H4 (cell line): Measurements from ENCODE around the gene ATOH1. TPM values are rescaled to one million over a fixed set of nuclear protein-coding genes. Genes with fewer than 3 reads are reported as not detected.

Experiments used
- DNase-seq: peaks from one replicate; pipeline ENCODE4 v3.0.0-alpha.2; 2015; ENCODE audit warnings: low spot score
- total RNA-seq: library from RNA; depleted of rRNA; stranded (reverse); fragments of >200 nt; shearing (Covaris generic); gene quantifications from 2 replicates; pipeline ENCODE4 v1.2.3, GENCODE V29; 2014; rRNA removed

ATOH1 gene, protein sequence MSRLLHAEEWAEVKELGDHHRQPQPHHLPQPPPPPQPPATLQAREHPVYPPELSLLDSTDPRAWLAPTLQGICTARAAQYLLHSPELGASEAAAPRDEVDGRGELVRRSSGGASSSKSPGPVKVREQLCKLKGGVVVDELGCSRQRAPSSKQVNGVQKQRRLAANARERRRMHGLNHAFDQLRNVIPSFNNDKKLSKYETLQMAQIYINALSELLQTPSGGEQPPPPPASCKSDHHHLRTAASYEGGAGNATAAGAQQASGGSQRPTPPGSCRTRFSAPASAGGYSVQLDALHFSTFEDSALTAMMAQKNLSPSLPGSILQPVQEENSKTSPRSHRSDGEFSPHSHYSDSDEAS
- total RNA-seq: not detected in 2 replicates

DNA sequence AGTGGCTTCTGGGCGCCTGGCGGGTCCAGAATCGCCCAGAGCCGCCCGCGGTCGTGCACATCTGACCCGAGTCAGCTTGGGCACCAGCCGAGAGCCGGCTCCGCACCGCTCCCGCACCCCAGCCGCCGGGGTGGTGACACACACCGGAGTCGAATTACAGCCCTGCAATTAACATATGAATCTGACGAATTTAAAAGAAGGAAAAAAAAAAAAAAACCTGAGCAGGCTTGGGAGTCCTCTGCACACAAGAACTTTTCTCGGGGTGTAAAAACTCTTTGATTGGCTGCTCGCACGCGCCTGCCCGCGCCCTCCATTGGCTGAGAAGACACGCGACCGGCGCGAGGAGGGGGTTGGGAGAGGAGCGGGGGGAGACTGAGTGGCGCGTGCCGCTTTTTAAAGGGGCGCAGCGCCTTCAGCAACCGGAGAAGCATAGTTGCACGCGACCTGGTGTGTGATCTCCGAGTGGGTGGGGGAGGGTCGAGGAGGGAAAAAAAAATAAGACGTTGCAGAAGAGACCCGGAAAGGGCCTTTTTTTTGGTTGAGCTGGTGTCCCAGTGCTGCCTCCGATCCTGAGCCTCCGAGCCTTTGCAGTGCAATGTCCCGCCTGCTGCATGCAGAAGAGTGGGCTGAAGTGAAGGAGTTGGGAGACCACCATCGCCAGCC is at the start of gene ATOH1:
TSS of gene ATOH1 (plus strand) at position 422 of the 663 bp plus-strand sequence. CDS start at position 596, 174 bp downstream.
- peak; percentile 39 for DNase-seq

DNA sequence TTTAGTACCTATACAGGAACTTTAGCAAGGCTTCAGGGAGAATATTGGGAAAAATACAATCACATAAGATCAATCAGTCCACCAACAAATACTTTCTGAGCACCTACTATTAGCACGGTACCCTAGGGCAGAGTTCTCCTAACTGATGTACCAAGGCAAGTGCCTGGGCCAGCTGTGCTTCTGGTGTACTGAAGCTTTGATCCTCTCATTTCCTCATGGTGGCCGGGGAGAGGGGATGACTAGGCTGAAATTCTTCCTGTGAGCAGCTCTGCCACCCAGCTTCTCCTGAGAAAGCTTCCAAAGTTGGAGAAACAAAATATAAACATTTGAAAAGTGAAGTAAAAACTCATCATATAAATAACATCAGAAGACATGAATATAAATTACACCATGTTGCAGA is 49.3 kb upstream of the ATOH1 start:
- DNase-seq: peak; percentile 41

DNA sequence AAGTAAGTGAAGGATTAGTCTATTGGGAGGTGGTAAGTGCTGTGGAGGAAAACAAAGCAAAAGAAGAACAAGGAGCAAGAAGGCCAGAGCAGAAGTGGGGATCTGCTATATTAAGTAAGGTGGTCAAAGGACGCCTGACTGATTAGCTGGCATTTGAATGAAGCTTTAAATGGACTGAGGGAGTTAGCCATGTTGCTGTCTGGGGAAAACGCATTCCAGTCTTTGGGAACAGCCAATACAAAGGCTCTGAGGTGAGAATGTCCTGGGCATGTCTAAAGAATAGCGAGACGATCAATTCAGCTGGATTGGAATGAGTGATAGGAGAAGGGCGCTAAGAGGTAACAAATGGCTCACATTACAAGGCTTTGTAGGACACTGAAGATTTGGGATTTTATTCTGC is 48.5 kb upstream of the ATOH1 start:
- DNase-seq: no peak

DNA sequence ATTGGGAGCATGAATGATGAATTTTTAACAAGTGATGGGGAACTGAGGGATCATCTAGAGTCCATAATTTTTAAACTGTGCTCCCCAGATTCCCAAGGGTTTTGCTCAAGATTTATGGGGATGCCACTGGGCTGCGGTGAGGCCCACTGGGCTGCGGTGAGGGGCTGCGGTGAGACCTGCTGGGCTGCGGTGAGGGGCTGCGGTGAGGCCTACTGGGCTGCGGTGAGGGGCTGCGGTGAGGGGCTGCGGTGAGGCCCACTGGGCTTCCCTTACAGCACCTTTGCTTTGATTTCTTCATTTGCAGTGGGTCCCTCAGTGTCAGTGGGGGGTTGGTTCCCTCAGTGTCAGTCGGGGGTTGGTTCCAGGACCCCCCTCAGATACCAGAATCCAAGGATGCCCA is 47.4 kb upstream of the ATOH1 start:
- no peak for DNase-seq

DNA sequence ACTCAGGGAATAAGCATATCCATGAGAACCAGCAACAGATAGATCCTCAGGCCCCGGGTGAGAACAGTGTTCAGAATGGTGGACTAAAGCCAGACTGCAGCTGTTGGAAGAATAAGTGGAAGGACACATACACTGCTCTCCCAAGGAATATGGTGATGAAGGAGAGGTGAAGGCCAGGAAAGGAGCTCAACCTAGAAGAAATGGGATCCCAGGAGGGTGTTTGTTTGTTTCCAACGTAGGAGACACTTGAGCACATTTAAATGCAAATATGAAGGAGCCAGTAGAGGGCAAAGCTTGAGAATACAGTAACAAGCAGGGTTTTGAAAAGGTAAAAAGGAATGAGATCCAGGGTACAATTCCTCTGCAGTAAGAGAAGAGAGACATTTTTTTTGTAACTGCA is 42.4 kb upstream of the ATOH1 start:
- no peak for DNase-seq

DNA sequence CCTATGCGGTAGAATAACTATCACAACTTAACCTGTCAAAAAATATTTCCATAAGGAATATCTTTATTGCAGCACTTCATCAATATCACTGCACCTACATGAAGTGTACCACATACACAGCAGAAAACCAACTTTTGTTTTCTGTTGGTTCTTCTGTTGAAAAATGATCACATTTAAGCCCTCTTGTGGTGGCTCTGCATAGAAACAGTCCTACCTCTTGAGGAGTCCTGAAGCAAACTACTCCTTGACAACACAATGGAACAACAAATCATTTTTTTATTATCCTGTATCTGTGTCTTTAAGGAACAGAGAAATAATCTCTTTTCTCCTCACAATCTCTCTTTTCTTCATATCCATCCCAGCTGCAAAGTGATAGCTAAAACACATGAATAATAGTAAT is 39.8 kb upstream of the ATOH1 start:
- peak; percentile 38 for DNase-seq

DNA sequence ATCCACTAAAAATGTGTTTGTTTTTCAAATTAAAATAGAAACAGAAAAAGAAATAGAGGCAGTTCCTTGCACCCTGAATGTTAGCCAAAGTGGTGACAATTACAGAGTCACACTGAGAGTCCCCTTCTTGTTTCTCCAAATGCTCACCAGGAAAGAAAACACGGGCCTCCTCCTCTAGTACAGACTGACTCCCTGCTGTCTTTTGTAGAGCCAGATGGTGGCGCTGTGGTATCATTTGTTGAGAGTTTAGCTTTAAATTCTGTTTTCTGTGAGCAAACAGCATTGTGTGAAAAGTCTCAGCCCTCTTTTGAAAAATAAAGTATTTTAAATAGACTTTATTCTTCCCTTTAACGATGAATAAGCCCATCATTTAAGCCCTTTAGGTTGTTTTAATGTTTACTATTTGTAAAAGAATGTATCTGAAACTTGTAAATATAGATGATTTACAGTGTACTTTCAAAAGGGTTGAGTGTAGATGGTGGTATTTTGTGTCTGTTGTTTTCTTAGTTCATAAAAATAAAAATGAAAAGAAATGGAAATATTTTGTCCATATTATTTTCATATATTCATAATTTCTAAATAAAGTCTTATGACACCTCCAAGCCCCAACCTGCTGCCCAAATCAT is 36.9 kb upstream of the ATOH1 start:
- DNase-seq: peak; percentile 52

DNA sequence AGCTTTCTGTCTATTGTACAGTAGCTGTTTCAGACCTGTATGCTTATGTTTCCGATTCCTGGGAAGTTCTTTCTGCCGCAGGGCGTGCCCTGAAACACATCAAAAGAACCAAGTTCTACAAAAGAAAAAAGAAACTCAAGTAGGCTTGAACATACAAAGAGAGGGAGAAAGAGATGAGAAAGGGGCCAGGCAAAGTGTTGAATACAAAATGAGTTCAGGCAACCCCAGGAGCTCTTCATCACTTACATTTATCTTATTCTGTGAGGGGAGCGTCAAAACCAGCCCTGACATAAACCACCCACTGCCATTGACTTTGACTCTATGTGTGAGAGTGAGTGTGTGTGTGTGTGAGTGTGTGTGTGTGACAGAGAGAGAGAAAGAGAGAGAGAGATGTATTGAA is 26.5 kb upstream of the ATOH1 start:
- no peak for DNase-seq

DNA sequence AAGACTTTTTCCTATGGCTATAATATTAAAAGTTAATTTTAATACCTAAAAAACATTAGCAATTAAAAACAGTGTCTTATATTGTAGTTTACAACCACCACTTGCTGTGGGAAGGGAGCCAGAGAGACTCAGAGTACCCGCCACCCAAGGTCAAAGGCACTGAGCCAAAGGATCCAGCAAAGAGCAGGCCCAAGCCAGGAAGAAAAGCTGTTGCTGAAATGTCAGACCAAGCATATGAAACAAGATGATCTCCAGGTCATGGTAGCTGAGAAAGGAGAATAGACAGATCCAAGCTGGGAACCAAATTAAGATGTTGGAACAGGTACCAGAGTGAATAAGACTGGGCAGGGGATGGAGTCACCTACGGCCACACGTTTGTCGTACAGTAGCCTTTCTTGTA is 18.8 kb upstream of the ATOH1 start:
- no peak for DNase-seq

DNA sequence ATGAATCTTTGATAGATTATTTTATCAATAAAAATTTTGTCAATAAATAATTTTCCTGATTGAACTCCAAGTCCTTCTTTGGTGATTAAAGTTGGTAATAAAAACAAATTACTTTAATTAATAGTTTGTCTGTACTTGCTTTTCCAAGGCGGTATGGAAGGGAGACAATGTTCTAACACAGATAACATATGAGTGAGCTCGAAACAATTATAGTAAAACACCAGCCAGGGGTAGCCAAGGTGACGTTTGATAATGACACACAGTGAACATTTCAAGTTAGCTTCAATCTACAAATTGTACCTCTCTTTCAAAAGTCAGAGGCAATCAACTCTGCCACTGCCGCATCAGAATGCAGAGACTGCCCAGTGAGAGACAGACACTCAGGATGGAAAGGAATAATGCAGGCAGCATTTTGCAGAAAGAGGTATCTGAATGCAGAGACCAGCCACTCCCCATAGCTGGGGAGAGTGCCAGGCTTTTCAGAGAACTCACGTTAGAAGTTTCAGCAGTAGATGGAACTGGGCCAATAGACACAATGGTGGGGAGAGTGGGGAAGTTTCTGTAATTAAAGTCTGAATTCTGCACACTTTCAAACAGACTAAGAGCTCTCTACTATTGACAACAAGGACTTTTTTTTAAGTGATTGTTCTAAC is 18.1 kb upstream of the ATOH1 start:
- peak; percentile 11 for DNase-seq

DNA sequence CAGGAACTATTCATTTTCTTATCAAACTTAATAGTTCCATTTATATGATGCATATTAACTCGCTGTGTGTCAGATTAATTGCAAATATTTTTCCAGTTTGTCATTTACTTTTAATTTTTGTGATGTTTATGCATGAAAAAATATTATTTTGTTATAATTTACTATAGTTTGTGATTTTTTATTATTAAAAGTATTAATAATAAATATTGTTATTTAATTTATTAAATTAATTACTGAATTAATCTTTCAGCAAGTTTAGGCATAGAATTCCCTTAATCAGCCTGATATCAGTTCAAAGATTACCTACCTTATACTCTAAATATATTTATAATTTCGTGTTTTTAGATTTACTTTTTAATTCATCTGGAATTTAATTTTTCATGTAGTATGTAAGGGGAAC is 15.5 kb upstream of the ATOH1 start:
- no peak for DNase-seq

DNA sequence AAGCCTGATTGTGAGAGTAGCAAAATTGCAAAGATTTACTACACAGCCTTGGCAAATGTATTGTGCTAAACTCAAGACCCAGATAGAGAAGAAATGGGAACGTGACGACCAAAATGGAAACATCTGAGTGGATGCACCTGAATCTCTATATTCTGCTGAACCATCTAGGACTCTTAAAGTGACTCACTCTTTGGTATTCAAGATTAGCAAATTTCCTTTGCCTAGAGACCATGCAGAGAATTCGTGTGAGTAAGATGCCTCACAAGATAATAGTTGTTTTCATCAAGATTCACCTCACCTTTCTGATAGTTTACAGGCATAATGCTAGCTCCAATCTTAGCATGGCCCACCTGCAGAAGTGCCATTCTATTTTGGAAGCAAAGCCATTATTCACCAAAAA is 14.4 kb upstream of the ATOH1 start:
- DNase-seq: no peak

DNA sequence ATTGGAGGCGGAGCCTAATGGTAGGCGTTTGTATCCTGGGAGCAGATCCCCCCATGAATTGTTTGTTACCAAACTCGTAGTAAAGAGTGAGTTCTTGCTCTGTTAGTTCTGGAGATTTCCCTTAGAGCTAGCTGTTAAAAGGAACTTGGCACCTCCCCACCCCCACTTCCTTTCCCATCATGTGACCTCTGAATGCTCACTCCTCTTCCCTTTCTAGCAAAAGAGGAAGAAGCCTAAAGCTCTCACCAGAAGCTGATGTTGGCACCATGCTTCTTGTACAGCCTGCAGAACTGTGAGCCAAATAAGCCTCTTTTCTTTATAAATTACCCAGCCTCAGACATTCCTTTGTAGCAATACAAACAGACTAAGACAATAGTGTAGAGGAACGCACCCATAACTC is 13.8 kb upstream of the ATOH1 start:
- DNase-seq: no peak

DNA sequence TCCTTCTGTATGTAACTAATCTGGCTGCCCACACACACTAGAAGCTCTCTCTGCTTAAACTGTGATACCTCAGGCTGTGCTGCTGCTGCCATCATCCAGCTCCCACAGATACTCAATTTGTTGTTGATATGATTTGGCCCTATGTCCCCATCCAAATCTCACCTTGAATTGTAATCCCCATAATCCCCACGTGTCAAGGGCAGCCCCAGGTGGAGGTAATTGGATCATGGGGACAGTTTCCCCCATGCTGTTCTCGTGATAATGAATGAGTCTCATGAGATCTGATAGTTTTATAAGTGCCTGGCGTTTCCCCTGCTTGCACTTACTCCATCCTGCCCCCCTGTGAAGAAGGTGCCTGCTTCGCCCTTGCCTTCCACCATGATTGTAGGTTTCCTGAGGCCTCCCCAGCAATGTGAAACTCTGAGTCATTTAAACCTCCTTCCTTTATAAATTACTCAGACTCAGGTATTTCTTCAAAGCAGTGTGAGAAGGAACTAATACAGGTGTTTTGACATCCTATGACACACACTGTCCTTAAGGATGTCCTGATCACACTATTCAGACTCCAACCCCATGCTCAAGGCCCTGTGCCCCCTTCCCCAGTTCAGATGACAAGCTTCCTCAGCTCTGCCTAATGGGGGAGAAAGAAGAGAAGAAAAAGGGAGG is 2.9 kb upstream of the ATOH1 start:
- DNase-seq: no peak

DNA sequence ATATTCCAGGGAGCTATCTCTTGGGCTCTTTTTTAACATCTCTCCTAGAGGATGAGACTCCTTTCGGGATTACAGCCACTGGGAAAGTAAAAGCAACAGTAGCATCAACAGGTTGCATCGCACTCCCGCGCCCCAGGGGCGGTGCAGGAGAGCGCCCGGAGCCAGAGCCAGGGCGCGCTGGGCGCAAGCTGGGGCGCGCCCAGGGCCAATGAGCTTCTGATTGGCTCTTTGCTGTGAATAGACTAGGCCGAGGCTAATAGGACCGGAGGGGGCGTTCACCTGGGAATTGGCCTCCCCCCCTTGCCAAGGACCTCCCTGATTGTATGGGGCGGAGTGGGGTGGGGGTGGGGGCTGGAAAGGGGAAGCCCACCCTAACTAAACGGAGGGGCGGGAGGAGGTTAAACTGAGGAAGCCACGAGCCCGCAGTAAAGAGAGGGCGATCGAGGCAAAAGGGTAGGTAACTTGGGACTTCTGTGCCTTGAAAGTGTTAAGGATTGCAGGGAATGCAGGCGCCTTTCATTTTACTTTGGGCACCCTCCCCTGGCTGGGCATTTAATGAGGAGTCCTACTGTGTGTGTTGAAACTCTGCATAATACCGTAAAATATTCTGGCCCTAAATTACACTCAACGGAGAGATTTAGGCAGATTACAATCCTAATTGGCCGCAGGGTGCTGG is 1.1 kb upstream of the ATOH1 start:
- no peak for DNase-seq

DNA sequence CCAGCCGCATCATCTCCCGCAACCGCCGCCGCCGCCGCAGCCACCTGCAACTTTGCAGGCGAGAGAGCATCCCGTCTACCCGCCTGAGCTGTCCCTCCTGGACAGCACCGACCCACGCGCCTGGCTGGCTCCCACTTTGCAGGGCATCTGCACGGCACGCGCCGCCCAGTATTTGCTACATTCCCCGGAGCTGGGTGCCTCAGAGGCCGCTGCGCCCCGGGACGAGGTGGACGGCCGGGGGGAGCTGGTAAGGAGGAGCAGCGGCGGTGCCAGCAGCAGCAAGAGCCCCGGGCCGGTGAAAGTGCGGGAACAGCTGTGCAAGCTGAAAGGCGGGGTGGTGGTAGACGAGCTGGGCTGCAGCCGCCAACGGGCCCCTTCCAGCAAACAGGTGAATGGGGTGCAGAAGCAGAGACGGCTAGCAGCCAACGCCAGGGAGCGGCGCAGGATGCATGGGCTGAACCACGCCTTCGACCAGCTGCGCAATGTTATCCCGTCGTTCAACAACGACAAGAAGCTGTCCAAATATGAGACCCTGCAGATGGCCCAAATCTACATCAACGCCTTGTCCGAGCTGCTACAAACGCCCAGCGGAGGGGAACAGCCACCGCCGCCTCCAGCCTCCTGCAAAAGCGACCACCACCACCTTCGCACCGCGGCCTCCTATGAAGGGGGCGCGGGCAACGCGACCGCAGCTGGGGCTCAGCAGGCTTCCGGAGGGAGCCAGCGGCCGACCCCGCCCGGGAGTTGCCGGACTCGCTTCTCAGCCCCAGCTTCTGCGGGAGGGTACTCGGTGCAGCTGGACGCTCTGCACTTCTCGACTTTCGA is 654 bp downstream of the ATOH1 start:
- no peak for DNase-seq

DNA sequence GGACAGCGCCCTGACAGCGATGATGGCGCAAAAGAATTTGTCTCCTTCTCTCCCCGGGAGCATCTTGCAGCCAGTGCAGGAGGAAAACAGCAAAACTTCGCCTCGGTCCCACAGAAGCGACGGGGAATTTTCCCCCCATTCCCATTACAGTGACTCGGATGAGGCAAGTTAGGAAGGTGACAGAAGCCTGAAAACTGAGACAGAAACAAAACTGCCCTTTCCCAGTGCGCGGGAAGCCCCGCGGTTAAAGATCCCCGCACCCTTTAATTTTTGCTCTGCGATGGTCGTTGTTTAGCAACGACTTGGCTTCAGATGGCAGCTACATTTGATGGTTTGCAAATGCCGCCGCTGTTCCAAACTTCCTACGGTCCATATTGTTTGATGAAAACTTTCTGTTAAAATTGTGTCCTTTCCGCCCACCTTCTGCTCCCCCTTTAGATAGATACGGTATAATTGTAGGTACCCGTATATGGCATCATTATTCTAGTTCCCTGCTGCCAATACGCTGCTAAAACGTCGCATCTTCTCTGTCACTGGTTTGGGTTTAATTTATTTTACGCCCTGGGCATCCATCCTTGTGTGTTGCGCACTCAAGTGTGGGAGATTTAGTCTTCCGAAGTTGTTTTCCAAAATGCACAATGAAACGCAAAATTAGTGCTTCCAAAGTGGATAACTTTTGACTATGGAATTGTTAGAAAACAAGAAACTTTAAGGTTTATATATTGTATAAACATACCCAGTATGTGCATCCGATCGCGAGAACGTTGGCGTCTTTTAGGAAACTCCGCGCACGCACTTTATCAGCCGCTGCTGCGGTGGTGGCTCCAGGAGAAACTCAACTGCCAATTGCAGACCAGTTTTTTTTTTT is 1.5 kb downstream of the ATOH1 start:
- DNase-seq: no peak

DNA sequence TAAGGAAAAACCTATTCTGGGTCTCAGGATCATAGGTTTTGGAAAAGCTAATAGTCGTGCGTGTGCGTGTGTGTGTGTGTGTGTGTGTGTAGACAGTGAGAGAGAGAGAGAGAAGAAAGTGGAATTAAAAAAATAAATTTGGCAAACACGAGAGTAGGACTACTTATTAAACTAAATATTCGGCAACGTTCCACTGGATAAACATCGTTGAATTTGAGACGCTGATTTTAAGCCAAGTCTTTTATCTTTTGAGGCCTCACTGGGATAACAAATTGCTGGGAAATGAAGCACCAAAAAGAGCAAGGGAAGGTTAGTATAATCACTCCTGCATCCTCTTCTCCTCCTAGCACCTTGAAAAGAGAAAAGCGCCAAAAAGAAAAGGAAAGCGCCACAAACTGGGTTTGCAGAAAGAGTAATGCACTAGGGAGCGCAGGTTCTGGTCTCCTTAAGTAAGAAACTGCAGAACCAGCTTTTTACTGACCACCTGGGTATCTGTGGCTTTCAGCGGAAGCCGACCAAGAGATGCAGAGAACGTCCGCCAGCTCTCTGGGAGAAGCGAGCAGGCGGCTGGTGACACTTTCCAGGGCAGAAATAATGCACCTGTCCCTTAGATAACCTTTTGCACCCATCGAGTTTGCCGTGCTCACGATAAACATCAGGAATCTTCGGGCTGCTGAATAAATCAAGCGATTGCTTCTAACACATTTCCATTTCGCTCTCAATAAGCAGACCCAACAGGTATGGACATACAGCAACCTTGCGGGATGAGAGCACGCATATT is 3.4 kb downstream of the ATOH1 start:
- DNase-seq: no peak
